Naive B cell (primary cell): Measurements from ENCODE around the gene PRKCB. TPM values are rescaled to one million over a fixed set of nuclear protein-coding genes. Genes with fewer than 3 reads are reported as not detected.
A peak's percentile ranks its signal among the peaks of the same experiment; 100 is the strongest.

Experiments
- ATAC-seq, 2 donors: fragments of 150-1000 bp; cut with Tn5 transposase; 2 replicates each; pipeline ENCODE4 v1.10.0; 2021; ENCODE audit warnings: low read depth in 2 of 2, mild to moderate bottlenecking in 2 of 2, moderate library complexity in 2 of 2
- DNase-seq: peaks from one replicate; pipeline ENCODE4 v3.0.0; 2022
- H3K27ac Mint-ChIP-seq, 6 donors: one replicate each; pipeline ENCODE4 v1.8.0; 2020 to 2022; ENCODE audit warnings: mild to moderate bottlenecking in 6 of 6, mixed read lengths in 6 of 6, moderate library complexity in 5 of 6, inconsistent platforms in 2 of 6
- H3K27me3 Mint-ChIP-seq, 3 donors: one replicate each; pipeline ENCODE4 v1.8.0; 2021 to 2022; ENCODE audit warnings: mixed read lengths in 3 of 3, mild to moderate bottlenecking in 1 of 3
- H3K36me3 Mint-ChIP-seq, 2 donors: one replicate each; pipeline ENCODE4 v1.8.0; 2020 to 2022; ENCODE audit warnings: mixed read lengths in 2 of 2, inconsistent platforms in 1 of 2, mild to moderate bottlenecking in 1 of 2
- H3K4me1 Mint-ChIP-seq, 3 donors: one replicate each; pipeline ENCODE4 v1.8.0; 2020 to 2022; ENCODE audit warnings: mixed read lengths in 3 of 3, inconsistent platforms in 1 of 3, mild to moderate bottlenecking in 1 of 3, moderate library complexity in 1 of 3
- H3K4me3 Mint-ChIP-seq, 8 donors: one replicate each; pipeline ENCODE4 v1.8.0; 2020 to 2022; ENCODE audit warnings: mild to moderate bottlenecking in 8 of 8, mixed read lengths in 8 of 8, moderate library complexity in 8 of 8, inconsistent platforms in 2 of 8
- H3K9me3 Mint-ChIP-seq, 7 donors: one replicate each; pipeline ENCODE4 v1.8.0; 2020 to 2022; ENCODE audit warnings: mixed read lengths in 7 of 7, mild to moderate bottlenecking in 5 of 7, inconsistent platforms in 2 of 7, moderate library complexity in 1 of 7
- polyA plus RNA-seq, 6 donors: library from polyadenylated mRNA; unstranded; fragments of 300-500 nt; fragmentation: Illumina TruSeq; gene quantifications; one replicate each; pipeline ENCODE4 v1.2.3, GENCODE V29; 2021; ENCODE audit warnings: low read depth in 6 of 6

The PRKCB gene
- polyA plus RNA-seq, 6 donors from 2014 or later, result 213 to 344 (median 285) TPM

GRCh38 chr16:24132048-24132796 lies 296.4 kb downstream of the PRKCB start:
- H3K9me3 Mint-ChIP-seq, result no peaks in the 10 kb centered on the region
- ATAC-seq (no peak), DNase-seq (no peak)
- H3K4me1 Mint-ChIP-seq, result peaks cover 9 to 17% (median 17%) of the 10 kb centered on the region in 3 donors
- peaks cover 24 to 34% of the 10 kb centered on the region in 2 donors for H3K36me3 Mint-ChIP-seq
- no peaks in the 10 kb centered on the region for H3K27me3 Mint-ChIP-seq
- H3K27ac Mint-ChIP-seq, result peak overlapping the region in 3 of 6 donors; percentile 5 to 64 (median 26)
- H3K4me3 Mint-ChIP-seq, result no peak overlapping the region

- Mint-ChIP-seq H3K36me3 (peaks cover 24 to 29% of the 10 kb centered on the region in 2 donors), H3K4me3 (no peak overlapping the region), H3K9me3 (no peaks in the 10 kb centered on the region), H3K4me1 (peaks cover 9 to 17% (median 17%) of the 10 kb centered on the region in 3 donors), H3K27ac (peak overlapping the region in 3 of 6 donors; percentile 28 to 71 (median 49)), H3K27me3 (no peaks in the 10 kb centered on the region)
- ATAC-seq (no peak), DNase-seq (no peak)
Measured at GRCh38 chr16:24132797-24133155, 297.0 kb downstream of the PRKCB start.

DNA sequence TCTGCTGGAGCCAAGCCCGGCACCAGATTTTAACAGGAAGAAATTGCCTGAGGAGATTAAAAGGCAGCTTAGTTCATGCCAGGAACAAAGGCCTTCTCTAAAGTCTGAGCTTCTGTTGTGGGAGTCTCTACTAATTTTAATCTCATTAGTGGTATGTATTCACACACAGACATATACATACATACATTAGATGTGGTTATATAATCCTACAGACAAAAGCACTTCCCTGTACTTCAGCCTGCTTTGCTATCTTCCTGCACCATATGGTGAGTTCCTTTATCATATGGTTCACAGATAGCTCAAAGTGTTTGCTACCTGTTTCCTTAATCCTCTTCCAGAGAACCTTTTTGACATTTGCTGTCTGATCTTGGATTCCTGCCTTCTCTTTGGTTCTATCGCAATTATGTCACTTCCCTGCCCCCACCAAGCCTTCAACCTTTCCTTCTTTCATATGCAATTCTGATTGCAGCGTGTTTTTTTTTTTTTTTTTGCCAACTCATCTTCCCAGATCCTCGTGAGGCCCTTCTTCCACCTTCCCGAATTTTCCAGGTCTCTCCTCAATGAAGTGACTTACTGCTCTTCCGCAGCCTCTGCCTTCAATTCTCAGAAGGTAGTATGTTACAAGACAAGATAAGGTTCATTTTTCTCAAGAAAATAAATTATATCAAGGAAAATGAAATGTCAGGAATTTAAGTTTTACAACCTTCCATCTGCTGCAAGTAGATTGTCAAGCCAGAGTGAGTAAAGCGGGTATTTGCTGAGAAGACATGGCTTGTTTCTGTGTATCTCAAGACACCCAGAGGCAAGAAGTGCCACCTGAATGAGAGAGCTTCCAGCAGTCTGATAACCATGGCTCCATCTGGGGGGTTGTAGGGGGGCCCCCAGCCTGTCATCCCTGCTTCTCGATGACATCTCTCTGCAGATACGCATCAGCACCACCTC lies 300.1 kb downstream of the PRKCB start:
- Mint-ChIP-seq H3K27me3 (no peaks in the 10 kb centered on the region), H3K36me3 (peaks cover 38% of the 10 kb centered on the region in 2 donors), H3K9me3 (no peaks in the 10 kb centered on the region), H3K4me1 (peaks cover 11 to 13% (median 11%) of the 10 kb centered on the region in 3 donors), H3K4me3 (peak overlapping the region in 2 of 8 donors; percentile 0 to 49), H3K27ac (peak overlapping the region in 3 of 6 donors; percentile 16 to 44 (median 29))
- ATAC-seq, result no peak
- no peak for DNase-seq

DNA sequence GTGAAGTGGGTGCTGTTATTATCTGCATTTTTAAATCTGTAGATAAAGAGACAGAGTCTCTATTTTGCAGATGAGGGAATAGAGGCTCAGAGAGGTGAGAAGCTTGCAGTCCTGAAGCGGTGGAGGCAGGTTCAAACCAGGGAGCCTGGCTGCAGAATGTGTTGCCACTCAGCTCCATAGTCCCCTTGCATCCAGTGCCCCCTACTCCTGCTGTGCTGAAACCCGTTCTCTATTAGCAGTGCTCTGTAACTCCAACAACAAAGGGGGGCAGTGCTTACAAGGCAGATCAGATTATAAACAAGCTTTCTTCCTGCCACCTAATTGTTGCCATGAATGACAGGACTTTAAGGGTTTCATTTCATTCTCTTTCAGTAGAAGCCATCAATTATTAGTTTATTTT lies 302.2 kb downstream of the PRKCB start:
- Mint-ChIP-seq H3K27me3 (no peaks in the 10 kb centered on the region), H3K4me1 (peaks cover 9 to 16% (median 11%) of the 10 kb centered on the region in 3 donors), H3K9me3 (no peaks in the 10 kb centered on the region), H3K36me3 (peaks cover 25 to 28% of the 10 kb centered on the region in 2 donors), H3K4me3 (no peak overlapping the region), H3K27ac (peak overlapping the region in 1 of 6 donors; percentile 23)
- DNase-seq, result no peak
- no peak for ATAC-seq

GRCh38 chr16:24138575-24138974 lies 302.8 kb downstream of the PRKCB start:
- DNase-seq (no peak), ATAC-seq (no peak)
- Mint-ChIP-seq H3K4me1 (peaks cover 4 to 12% (median 6%) of the 10 kb centered on the region in 3 donors), H3K36me3 (peaks cover 23 to 25% of the 10 kb centered on the region in 2 donors), H3K27me3 (no peaks in the 10 kb centered on the region), H3K27ac (peak overlapping the region in 3 of 6 donors; percentile 23 to 53 (median 35)), H3K4me3 (no peak overlapping the region), H3K9me3 (no peaks in the 10 kb centered on the region)

DNA sequence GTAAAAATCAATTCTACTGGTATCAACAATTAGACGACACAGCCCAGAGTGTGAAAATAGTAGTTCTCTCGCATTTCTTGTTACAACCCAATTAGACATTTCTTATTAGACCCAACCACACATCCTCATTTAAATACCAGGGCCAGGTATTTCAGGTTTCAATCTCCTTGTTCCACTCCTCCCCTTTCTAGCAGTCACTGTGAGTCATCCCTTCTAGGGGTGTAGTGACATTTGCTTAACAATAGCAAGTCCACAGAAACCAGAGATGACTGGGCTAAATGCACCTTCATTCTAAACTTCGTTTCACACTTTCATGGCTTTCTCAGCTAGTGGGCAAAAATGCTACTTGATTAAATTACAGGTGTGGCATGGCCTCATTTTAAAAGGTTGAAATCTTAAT lies 303.5 kb downstream of the PRKCB start:
- Mint-ChIP-seq H3K4me3 (peak overlapping the region in 1 of 8 donors; percentile 60), H3K27ac (peak overlapping the region in 1 of 6 donors; percentile 41), H3K9me3 (no peaks in the 10 kb centered on the region), H3K4me1 (peaks cover 3 to 8% (median 5%) of the 10 kb centered on the region in 3 donors), H3K27me3 (no peaks in the 10 kb centered on the region), H3K36me3 (peaks cover 23 to 25% of the 10 kb centered on the region in 2 donors)
- no peak for DNase-seq
- ATAC-seq, result no peak

- no peaks in the 10 kb centered on the region for H3K27me3 Mint-ChIP-seq
Measured at GRCh38 chr16:24140730-24141129, 304.9 kb downstream of the PRKCB start.

GRCh38 chr16:24141466-24141865 lies 305.7 kb downstream of the PRKCB start:
- no peak for DNase-seq
- H3K36me3 Mint-ChIP-seq, result peaks cover 32 to 40% of the 10 kb centered on the region in 2 donors
- no peaks in the 10 kb centered on the region for H3K27me3 Mint-ChIP-seq
- no peaks in the 10 kb centered on the region for H3K9me3 Mint-ChIP-seq
- peak overlapping the region in 2 of 6 donors; percentile 52 to 57 for H3K27ac Mint-ChIP-seq
- H3K4me3 Mint-ChIP-seq, result no peak overlapping the region
- peaks cover 4 to 22% (median 9%) of the 10 kb centered on the region in 3 donors for H3K4me1 Mint-ChIP-seq
- no peak for ATAC-seq

More at GRCh38 chr16:24140730-24141129, 304.9 kb downstream of the PRKCB start:
- Mint-ChIP-seq H3K9me3 (no peaks in the 10 kb centered on the region), H3K4me3 (no peak overlapping the region), H3K4me1 (peaks cover 4 to 19% (median 9%) of the 10 kb centered on the region in 3 donors), H3K36me3 (peaks cover 36 to 37% of the 10 kb centered on the region in 2 donors), H3K27ac (peak overlapping the region in 2 of 6 donors; percentile 61 to 82)
- ATAC-seq (no peak), DNase-seq (no peak)

GRCh38 chr16:24141917-24142316 lies 306.1 kb downstream of the PRKCB start:
- no peak overlapping the region for H3K4me3 Mint-ChIP-seq
- H3K27ac Mint-ChIP-seq, result peak overlapping the region in 1 of 6 donors; percentile 52
- ATAC-seq, result no peak
- H3K9me3 Mint-ChIP-seq, result no peaks in the 10 kb centered on the region
- DNase-seq, result no peak
- H3K4me1 Mint-ChIP-seq, result peaks cover 4 to 22% (median 9%) of the 10 kb centered on the region in 3 donors
- peaks cover 31 to 40% of the 10 kb centered on the region in 2 donors for H3K36me3 Mint-ChIP-seq
- H3K27me3 Mint-ChIP-seq, result no peaks in the 10 kb centered on the region

DNA sequence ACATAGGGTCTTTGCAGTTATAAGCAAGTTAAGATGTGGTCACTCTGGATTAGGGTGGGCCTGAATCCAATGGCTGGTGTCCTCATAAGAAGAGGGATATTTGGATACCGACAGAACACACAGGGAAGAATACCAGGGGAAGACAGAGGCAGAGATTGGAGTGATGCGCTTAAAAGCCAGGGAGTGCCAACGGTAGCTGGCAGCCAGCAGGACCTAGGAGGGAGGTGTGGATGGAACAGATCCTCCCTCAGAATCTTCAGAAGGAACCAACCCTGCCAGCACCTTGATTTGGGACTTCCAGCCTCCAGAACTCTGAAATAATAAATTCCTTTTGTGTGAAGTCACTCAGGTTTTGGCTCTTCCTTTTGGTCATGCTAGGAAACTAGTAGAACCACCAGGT lies 310.1 kb downstream of the PRKCB start:
- Mint-ChIP-seq H3K27ac (peak overlapping the region in 2 of 6 donors; percentile 11 to 34), H3K4me3 (no peak overlapping the region), H3K36me3 (peaks cover 27 to 32% of the 10 kb centered on the region in 2 donors), H3K4me1 (peaks cover 16 to 41% (median 32%) of the 10 kb centered on the region in 3 donors), H3K27me3 (no peaks in the 10 kb centered on the region), H3K9me3 (no peaks in the 10 kb centered on the region)
- DNase-seq (no peak), ATAC-seq (no peak)

DNA sequence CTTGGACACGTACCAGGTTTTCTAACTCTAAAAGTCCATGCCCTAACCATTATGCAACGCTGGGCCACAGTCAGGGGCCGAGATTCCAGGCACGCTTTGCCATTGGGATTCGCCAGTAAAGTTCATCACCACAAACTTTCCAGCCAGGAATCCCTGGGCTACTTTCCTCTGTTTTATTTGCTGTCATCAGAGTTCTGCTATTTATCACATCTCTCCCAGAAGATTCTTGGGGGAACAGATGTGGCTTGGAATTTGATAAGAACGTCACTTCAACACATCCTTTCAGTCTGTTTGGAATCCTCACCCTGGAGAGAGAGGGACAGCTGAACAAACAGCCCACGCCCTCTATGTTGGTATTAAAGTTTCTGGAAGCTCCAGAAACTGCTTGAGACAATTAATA lies 310.7 kb downstream of the PRKCB start:
- Mint-ChIP-seq H3K9me3 (peaks cover 0 to 2% (median 0%) of the 10 kb centered on the region in 7 donors), H3K27ac (no peak overlapping the region), H3K27me3 (no peaks in the 10 kb centered on the region), H3K4me3 (no peak overlapping the region), H3K36me3 (peaks cover 32 to 38% of the 10 kb centered on the region in 2 donors), H3K4me1 (peaks cover 22 to 45% (median 36%) of the 10 kb centered on the region in 3 donors)
- DNase-seq, result no peak
- ATAC-seq, result no peak

DNA sequence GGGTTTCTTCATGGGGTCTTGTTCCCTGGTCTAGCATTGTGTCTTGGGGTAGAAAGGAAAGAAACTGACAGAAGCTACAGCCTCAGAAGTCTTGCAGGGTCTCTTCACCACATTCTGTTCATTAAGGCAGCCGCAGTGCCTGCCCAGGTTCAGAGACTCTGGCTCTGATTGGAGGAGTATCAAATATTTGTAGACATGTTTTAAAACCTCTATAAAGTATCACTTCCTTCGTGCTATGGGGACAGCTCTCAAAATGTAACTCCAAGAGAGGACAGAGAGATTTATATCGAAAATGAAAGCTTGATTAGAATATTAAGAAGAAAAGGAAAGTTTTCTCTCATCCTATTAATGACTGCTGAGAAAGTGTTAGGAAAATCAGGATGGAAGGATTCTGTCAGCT lies 313.3 kb downstream of the PRKCB start:
- Mint-ChIP-seq H3K4me1 (peaks cover 25 to 51% (median 40%) of the 10 kb centered on the region in 3 donors), H3K36me3 (peaks cover 39 to 47% of the 10 kb centered on the region in 2 donors), H3K4me3 (no peak overlapping the region), H3K9me3 (peaks cover 0 to 2% (median 0%) of the 10 kb centered on the region in 7 donors), H3K27ac (peak overlapping the region in 4 of 6 donors; percentile 53 to 80 (median 62)), H3K27me3 (no peaks in the 10 kb centered on the region)
- ATAC-seq, result no peak
- no peak for DNase-seq

DNA sequence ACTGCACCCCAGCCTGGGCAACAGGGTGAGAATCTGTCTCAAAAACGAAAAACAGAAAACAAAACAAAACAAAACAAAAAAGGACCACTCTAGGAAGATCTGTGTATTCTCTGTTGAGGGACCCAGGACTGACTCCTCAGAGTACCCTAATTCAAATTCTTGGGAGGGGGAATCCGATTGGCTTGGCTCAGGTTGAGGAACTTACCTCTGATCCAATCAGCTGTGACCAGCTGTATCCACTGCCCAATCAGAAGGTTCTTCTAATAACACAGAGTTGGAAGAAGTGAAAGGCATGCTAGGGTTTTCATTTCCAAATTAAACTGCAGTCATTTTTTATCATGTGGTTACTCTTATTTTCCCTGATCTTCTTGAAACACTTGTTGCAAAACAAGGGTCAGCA lies 314.5 kb downstream of the PRKCB start:
- Mint-ChIP-seq H3K36me3 (peaks cover 38 to 46% of the 10 kb centered on the region in 2 donors), H3K27me3 (no peaks in the 10 kb centered on the region), H3K27ac (peak overlapping the region in 5 of 6 donors; percentile 28 to 91 (median 57)), H3K4me3 (no peak overlapping the region), H3K4me1 (peaks cover 34 to 51% (median 38%) of the 10 kb centered on the region in 3 donors), H3K9me3 (peaks cover 0 to 2% (median 0%) of the 10 kb centered on the region in 7 donors)
- peak in 1 of 2 donors; percentile 43 for ATAC-seq
- DNase-seq, result no peak
